ENCODE results near the gene ANP32A.

The ANP32A gene

DNA sequence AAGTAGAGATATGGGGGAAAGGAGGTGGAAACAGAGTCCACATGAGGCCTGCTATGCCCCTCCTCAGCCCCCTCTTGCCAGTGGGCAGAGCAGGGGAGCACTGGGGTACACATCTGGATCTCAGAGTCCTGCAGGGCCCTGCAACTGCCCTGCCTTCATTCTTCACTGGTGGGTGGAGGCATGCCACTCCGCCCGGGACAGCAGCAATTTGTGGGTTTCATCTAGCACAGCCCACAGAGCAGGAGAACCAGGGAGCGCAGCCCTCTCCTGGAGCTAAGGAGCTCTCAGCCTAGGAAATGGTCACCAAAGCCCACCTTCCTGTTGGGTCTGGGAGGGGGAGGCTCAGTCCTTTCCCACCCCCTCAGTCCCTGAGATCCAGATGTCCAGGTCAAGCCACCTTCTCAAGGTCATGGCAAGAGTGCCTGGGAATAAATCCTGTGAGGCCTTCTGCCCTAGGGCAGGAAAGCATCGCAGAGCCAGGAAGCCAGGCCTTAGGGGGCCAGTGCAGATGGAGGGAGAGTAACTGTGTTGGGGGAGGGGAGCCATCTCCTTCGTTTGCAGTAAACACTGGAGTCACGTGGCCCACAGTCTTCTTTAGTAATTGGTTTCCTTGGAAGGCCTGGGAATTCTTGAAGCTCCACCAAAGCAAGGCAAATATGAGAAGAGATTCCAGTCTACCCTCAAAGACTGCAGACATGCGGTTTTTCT lies 31.0 kb downstream of the ANP32A start:
- ChIA-PET CTCF (interaction anchor here (0.9 to 1.7 kb wide), 2 partner anchors 18 to 86 kb away, joined by 3 to 7 read pairs; no protein-coding TSS in a partner anchor), POLR2A (no interaction called here)
- H3K4me3 ChIP-seq (ENCODE audit: low read depth, low read length): no peak overlapping the region
- TF ChIP-seq, protein P1, sequence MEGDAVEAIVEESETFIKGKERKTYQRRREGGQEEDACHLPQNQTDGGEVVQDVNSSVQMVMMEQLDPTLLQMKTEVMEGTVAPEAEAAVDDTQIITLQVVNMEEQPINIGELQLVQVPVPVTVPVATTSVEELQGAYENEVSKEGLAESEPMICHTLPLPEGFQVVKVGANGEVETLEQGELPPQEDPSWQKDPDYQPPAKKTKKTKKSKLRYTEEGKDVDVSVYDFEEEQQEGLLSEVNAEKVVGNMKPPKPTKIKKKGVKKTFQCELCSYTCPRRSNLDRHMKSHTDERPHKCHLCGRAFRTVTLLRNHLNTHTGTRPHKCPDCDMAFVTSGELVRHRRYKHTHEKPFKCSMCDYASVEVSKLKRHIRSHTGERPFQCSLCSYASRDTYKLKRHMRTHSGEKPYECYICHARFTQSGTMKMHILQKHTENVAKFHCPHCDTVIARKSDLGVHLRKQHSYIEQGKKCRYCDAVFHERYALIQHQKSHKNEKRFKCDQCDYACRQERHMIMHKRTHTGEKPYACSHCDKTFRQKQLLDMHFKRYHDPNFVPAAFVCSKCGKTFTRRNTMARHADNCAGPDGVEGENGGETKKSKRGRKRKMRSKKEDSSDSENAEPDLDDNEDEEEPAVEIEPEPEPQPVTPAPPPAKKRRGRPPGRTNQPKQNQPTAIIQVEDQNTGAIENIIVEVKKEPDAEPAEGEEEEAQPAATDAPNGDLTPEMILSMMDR (IDR thresholded peaks at IDR 0.05; ENCODE audit: insufficient read depth, low read length, missing control alignments): no peak
- DNase-seq (ENCODE audit: low read depth, low spot score): peak; percentile 73

DNA sequence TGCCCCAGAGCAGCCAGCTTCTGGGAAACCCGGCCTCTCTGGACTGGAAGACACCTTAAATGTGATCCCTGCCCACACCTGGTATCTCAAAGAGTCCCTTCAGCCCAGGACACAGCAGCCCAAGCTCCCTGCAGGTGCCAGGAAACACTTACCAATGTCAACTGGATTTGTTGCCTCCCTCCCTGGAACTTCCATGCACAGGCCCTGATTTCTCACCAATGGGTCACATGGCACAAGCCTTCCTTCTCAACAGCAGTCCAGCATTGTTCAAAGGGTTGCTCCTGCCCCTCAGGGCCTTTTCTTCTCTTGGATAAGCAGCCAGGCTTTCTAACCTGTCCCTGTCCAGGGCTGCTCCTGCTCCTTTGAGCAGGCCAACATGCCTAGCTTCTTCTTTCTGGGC lies 31.6 kb downstream of the ANP32A start:
- POLR2A ChIA-PET: no interaction called here
- CTCF ChIA-PET: interaction anchor here (1.2 to 1.7 kb wide), 2 partner anchors 87 to 88 kb away, joined by 3 to 7 read pairs; no protein-coding TSS in a partner anchor
- DNase-seq (ENCODE audit: low read depth, low spot score): no peak
- TF ChIP-seq, protein P1 (IDR thresholded peaks at IDR 0.05; ENCODE audit: insufficient read depth, low read length, missing control alignments): no peak
- no peak overlapping the region for H3K4me3 ChIP-seq (ENCODE audit: low read depth, low read length)

DNA sequence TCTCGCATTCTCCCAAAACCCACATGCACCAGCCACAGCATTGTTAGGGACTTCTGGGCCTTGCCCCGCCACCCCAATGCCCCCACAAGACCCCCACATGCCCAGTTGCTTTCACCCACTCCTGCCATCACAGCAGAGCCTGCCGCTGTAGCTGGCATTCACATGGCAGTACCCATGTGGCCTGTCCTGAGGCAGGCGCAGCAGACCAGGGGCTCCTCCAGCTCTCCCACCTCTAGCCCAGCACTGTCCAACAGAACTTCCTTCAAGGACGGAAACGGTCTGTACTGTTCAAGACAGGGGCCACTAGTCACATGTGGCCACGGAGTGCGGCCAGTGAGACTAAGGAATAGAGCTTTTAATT lies 32.5 kb downstream of the ANP32A start:
- DNase-seq (ENCODE audit: low read depth, low spot score): no peak
- TF ChIP-seq, protein P1 (IDR thresholded peaks at IDR 0.05; ENCODE audit: insufficient read depth, low read length, missing control alignments): no peak
- CTCF ChIA-PET: interaction anchor here (1.2 to 1.7 kb wide), 2 partner anchors 88 to 89 kb away, joined by 3 to 7 read pairs; no protein-coding TSS in a partner anchor
- no peak overlapping the region for H3K4me3 ChIP-seq (ENCODE audit: low read depth, low read length)
- POLR2A ChIA-PET: no interaction called here

DNA sequence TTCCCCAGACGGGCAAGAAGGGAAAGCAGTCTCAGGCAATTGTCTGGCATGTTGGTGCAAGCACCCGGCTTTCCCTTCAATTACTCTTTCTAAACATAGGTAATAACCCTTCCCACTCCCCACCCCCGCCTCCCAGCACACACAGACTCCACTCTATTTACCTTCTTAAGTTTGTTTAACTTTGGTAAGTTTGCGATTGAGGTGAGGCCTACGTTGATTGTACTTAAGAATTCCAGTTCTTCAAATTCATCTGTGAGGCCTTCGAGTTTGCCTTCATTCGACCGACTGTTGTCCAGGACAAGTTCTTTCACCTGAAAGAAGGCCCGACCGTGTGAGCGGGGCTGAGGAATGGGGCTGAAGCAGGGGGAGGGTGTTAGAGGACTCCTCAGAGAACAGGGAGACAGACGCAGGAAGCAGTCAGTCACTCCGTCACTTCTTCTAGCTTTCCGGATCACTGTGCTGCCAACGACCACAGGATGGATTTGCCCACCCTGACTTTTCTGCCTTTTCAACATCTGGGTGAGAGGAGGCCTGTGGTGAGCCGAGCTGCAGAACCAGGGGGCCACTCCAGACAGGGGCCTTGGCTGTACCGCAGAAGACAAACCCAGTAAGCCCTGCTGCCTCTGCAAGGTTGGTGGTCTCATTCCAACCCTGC lies 33.0 kb downstream of the ANP32A start:
- POLR2A ChIA-PET: no interaction called here
- TF ChIP-seq, protein P1 (IDR thresholded peaks at IDR 0.05; ENCODE audit: insufficient read depth, low read length, missing control alignments): no peak
- H3K4me3 ChIP-seq (ENCODE audit: low read depth, low read length): no peak overlapping the region
- no peak for DNase-seq (ENCODE audit: low read depth, low spot score)
- CTCF ChIA-PET: interaction anchor here (1.0 to 1.7 kb wide), 4 partner anchors 10 to 237 kb away, joined by 3 to 7 read pairs (median 4); no protein-coding TSS in a partner anchor

DNA sequence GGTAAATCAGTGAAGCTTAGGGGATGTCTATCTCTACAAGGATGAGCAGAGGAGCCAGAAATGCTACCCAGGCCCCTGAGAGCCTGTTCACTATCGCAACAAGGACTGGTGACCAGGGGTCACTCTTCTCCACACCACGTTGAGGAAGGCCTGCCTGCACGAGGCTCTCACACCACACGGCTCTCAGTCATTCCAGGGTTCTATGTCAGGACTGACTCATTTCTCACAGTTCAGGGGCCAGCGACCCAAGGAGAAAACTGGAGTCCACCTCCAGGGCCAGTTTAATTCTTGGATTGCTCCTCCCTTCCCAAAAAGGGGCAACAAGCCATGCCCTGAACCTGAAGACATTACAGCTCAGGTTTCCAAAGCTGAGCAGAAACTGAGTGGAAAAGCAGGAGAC lies 33.9 kb downstream of the ANP32A start:
- ChIA-PET POLR2A (no interaction called here), CTCF (interaction anchor here (1.0 to 1.6 kb wide), 3 partner anchors 9 to 236 kb away, joined by 3 to 4 read pairs (median 3); no protein-coding TSS in a partner anchor)
- TF ChIP-seq, protein P1 (IDR thresholded peaks at IDR 0.05; ENCODE audit: insufficient read depth, low read length, missing control alignments): no peak
- no peak overlapping the region for H3K4me3 ChIP-seq (ENCODE audit: low read depth, low read length)
- DNase-seq (ENCODE audit: low read depth, low spot score): no peak

DNA sequence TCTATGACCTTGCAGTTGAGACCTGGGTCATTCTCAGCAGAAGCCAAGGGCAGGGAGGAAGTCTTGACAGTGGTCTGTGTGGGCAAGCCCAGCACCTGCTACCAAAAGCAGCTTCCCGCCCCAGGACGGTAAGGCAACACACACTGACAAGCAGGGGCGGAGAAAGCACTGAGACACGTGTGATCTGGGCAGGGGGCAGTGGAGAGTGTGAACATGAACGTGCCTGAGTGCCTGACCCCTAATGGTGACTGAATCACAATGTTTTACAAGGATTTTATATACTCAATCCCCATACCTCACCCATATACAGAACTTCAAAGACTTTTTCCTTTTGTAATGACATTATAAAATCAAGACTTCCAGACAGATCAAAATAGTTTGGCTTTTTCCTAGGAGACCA lies 35.2 kb downstream of the ANP32A start:
- ChIA-PET CTCF (interaction anchor here (1.0 to 4.6 kb wide), 4 partner anchors 9 to 89 kb away, joined by 3 to 33 read pairs (median 11); no protein-coding TSS in a partner anchor), POLR2A (no interaction called here)
- no peak overlapping the region for H3K4me3 ChIP-seq (ENCODE audit: low read depth, low read length)
- TF ChIP-seq, protein P1 (IDR thresholded peaks at IDR 0.05; ENCODE audit: insufficient read depth, low read length, missing control alignments): no peak
- DNase-seq (ENCODE audit: low read depth, low spot score): no peak
